ENCODE measurements around the gene HLCS. TPM values are rescaled to one million over a fixed set of nuclear protein-coding genes. Genes with fewer than 3 reads are reported as not detected.

Gene HLCS
- total and polyA plus RNA-seq, 10 of the 15 experiments (the other 5 are each of a cell fraction or from before 2014, with no cell fraction given), result 1.5 to 12.7 (median 9.6) TPM

DNA sequence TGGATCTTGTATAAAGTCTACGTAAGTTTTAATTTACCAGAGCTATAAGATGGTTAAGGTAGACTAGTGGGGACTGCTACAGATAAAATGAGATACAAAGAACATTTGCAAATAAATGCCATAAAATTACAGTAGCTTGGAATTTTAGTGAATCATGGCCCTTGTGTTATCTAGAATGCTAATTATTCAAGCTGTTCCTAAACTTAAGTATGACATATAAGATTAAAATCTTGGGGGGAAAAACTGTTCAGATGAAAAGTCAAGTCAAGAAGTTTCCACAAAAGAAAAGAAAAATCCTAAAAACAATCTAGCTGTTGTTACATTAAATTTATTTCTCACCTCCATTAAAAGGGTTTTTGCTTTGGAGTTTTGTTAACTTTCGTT is 215.9 kb downstream of the HLCS start (continued):
- TF ChIP-seq, protein P1, sequence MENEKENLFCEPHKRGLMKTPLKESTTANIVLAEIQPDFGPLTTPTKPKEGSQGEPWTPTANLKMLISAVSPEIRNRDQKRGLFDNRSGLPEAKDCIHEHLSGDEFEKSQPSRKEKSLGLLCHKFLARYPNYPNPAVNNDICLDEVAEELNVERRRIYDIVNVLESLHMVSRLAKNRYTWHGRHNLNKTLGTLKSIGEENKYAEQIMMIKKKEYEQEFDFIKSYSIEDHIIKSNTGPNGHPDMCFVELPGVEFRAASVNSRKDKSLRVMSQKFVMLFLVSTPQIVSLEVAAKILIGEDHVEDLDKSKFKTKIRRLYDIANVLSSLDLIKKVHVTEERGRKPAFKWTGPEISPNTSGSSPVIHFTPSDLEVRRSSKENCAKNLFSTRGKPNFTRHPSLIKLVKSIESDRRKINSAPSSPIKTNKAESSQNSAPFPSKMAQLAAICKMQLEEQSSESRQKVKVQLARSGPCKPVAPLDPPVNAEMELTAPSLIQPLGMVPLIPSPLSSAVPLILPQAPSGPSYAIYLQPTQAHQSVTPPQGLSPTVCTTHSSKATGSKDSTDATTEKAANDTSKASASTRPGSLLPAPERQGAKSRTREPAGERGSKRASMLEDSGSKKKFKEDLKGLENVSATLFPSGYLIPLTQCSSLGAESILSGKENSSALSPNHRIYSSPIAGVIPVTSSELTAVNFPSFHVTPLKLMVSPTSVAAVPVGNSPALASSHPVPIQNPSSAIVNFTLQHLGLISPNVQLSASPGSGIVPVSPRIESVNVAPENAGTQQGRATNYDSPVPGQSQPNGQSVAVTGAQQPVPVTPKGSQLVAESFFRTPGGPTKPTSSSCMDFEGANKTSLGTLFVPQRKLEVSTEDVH (IDR thresholded peaks at IDR 0.05; ENCODE audit: low read depth, partially characterized antibody), result no peak

DNA sequence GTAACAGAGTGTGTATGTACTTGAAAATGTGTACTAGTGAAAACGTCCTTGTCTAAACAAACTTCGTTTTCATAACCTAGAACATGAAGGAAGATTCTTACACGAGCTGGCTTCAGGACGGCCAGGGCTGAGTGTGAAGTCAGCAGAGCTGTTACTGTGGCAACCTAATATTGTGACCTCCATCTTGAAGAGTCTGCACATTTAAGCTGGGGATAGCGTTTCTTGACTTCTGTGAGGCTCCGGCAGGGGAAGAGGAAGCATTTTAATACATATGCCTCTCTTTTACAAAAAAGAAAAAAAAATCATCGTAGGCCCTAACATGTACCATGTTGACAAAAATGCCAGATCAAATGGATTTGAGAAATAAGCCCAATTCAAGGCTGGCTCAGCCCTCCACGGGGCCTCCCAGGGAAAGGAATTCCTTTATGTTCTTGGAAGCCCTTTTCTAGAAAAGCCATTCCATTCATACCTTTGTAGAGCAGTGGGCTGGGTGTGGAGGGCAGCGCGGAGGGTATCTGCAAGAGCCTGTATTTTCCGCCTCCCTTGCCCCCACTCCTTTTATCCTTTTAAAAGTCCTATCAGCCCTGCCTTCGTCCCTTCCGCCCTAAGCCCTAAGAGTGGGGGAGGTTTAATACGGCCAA is 216.4 kb downstream of the HLCS start:
- ChIA-PET CTCF (interaction anchor here (0.8 kb wide), 1 partner anchor 11 kb away, joined by 3 read pairs; no protein-coding TSS in a partner anchor), RAD21 (ENCODE audit: unreplicated experiment) (interaction anchor here (0.6 kb wide), 1 partner anchor 367 kb away, joined by 5 read pairs; no protein-coding TSS in a partner anchor)
- no peak overlapping the region for H3K4me3 ChIP-seq

More for the DNA sequence above, 216.4 kb downstream of the HLCS start:
- TF ChIP-seq SIX5 (IDR thresholded peaks at IDR 0.05; ENCODE audit: low read depth, low read length, severe bottlenecking) (no peak), LARP7 (IDR thresholded peaks at IDR 0.05) (no peak)
- H3K79me2 ChIP-seq (ENCODE audit: control insufficient read depth, insufficient read depth, low read length), result no peaks in the 10 kb centered on the region
- H3K9ac ChIP-seq (ENCODE audit: control insufficient read depth, insufficient read depth, low read length), result no peak overlapping the region
- SMC1A ChIA-PET (ENCODE audit: uncharacterized antibody, unreplicated experiment), result no interaction called here
- no peaks in the 10 kb centered on the region for H3K4me1 ChIP-seq (ENCODE audit: control insufficient read depth, insufficient read depth, low read length)
- 66% methylated on average over 14 of the region's 14 CpGs for WGBS (ENCODE audit: insufficient coverage, insufficient replicate concordance, low lambda C conversion rate, missing lambda C conversion rate)
- H3K27ac ChIP-seq (ENCODE audit: control insufficient read depth, insufficient read depth), result no peak overlapping the region
- no peaks in the 10 kb centered on the region for H3K36me3 ChIP-seq (ENCODE audit: control insufficient read depth in 2 of 2, insufficient read depth in 2 of 2, low read length in 1 of 2)
- POLR2A ChIA-PET, result no interaction called here
- ATAC-seq (no peak), FAIRE-seq (no peak), DNase-seq (ENCODE audit: low read depth, low spot score) (no peak)
- no peak overlapping the region for H2AFZ ChIP-seq (ENCODE audit: control insufficient read depth, low read depth, low read length)
- no peaks in the 10 kb centered on the region for H4K20me1 ChIP-seq (ENCODE audit: control insufficient read depth, insufficient read depth)
- no peak overlapping the region for H3K4me2 ChIP-seq (ENCODE audit: control insufficient read depth, insufficient read depth)
- peaks cover 7 to 8% of the 10 kb centered on the region in 2 experiments for H3K27me3 ChIP-seq (replicated peaks in 1 of 2; ENCODE audit: control insufficient read depth in 2 of 2, insufficient read depth in 2 of 2, low read length in 1 of 2)
- intact Hi-C loops (cut with micrococcal nuclease; ENCODE audit: unreplicated experiment) (no loop called here), in situ Hi-C loops (cut with MboI) (no loop called here)
- H3K9me3 ChIP-seq (replicated peaks; ENCODE audit: control insufficient read depth, insufficient read depth, low read length), result no peaks in the 10 kb centered on the region
- no TSS peak for BruUV-seq (replicated peaks)

Data from GM12878 (cell line).